ENCODE measurements around the gene ARMC8. TPM values are rescaled to one million over a fixed set of nuclear protein-coding genes. Genes with fewer than 3 reads are reported as not detected.

ARMC8 gene
- total RNA-seq, 6 experiments from 2014 or later, result 29.0 to 37.9 (median 35.0) TPM

DNA sequence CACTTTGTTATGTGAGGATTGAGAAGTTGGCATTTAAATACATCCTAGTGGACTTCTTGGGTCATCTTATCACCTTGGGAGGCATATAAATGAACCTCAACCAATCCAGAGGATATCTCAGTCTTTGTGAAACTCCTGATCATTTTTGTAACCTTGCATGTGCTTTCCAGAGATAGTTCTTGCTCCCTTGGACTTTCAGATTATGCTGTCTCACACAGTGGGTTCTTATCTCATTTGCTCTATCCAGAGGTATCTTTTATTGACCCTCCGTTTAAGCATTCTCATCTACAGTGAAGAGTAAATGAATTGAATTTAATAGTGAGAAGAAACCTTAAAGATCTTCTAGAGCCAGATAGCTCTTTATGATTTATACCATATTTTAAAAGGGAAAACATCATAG is 10.4 kb downstream of the ARMC8 start:
- Mint-ChIP-seq H3K27me3 (ENCODE audit: insufficient read depth) (no peaks in the 10 kb centered on the region), H3K27ac (no peak overlapping the region), H3K4me1 (ENCODE audit: low read depth) (peaks cover 27% of the 10 kb centered on the region), H3K9me3 (no peaks in the 10 kb centered on the region), H3K36me3 (ENCODE audit: low read depth) (peaks cover 9% of the 10 kb centered on the region), H3K4me3 (no peak overlapping the region)
- no peak for TF ChIP-seq CTCF (IDR thresholded peaks at IDR 0.05)
- no peak for DNase-seq

GRCh38 chr3:138199851-138200250 is 12.8 kb downstream of the ARMC8 start:
- Mint-ChIP-seq H3K27ac (no peak overlapping the region), H3K9me3 (no peaks in the 10 kb centered on the region), H3K27me3 (ENCODE audit: insufficient read depth) (no peaks in the 10 kb centered on the region), H3K36me3 (ENCODE audit: low read depth) (peaks cover 9% of the 10 kb centered on the region), H3K4me3 (no peak overlapping the region), H3K4me1 (ENCODE audit: low read depth) (peaks cover 27% of the 10 kb centered on the region)
- TF ChIP-seq CTCF (IDR thresholded peaks at IDR 0.05), result no peak
- DNase-seq, result no peak

- Mint-ChIP-seq H3K9me3 (no peaks in the 10 kb centered on the region), H3K27me3 (ENCODE audit: insufficient read depth) (no peaks in the 10 kb centered on the region; the same call in 1 of the 2 replicates), H3K36me3 (ENCODE audit: low read depth) (peaks cover 11% of the 10 kb centered on the region), H3K27ac (no peak overlapping the region), H3K4me3 (no peak overlapping the region), H3K4me1 (ENCODE audit: low read depth) (peaks cover 27% of the 10 kb centered on the region)
- DNase-seq, result no peak
- no peak for TF ChIP-seq CTCF (IDR thresholded peaks at IDR 0.05)
These were observed 13.3 kb downstream of the ARMC8 start for GRCh38 chr3:138200424-138200823.

DNA sequence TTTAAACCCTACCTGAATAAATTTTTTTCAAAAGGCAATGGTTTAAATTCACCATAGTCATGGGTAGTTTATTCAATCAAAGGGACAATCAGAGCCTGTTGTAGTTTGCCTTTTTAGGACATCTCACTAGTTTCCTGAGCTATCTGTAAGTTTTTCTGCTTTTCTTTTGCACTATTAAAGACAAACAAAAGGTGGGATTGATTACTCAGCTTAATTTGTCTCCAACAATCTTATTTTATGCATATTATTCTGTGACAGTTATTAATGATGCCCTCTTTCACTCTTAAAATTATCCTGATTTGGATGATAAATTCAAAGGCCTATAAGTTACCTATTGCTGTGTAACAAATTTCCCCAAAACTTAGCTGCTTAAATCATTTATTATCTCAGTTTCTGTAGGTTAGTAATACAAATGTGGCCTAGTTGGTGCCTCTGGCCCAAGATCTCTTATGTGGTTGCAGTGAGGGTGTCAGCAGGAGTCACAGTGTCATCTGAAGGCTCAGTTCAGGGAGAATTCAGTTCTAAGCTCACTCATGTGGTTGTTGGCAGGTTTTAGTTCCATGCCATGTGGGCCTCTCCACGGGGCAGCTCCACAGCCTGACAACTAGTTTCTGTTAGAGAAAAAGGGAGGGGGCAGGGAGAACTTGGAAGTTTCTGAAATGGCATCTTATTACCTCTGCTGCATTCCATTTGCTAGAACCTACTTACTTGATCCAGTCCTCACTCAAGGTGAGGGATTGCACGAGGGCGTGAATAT is 16.0 kb downstream of the ARMC8 start:
- Mint-ChIP-seq H3K27me3 (ENCODE audit: insufficient read depth) (no peaks in the 10 kb centered on the region; the same call in 1 of the 2 replicates), H3K27ac (no peak overlapping the region), H3K36me3 (ENCODE audit: low read depth) (peaks cover 10% of the 10 kb centered on the region; the same call in 1 of the 2 replicates), H3K4me3 (no peak overlapping the region), H3K9me3 (no peaks in the 10 kb centered on the region), H3K4me1 (ENCODE audit: low read depth) (peaks cover 19% of the 10 kb centered on the region; the same call in 1 of the 2 replicates)
- no peak for DNase-seq
- TF ChIP-seq CTCF (IDR thresholded peaks at IDR 0.05), result no peak

DNA sequence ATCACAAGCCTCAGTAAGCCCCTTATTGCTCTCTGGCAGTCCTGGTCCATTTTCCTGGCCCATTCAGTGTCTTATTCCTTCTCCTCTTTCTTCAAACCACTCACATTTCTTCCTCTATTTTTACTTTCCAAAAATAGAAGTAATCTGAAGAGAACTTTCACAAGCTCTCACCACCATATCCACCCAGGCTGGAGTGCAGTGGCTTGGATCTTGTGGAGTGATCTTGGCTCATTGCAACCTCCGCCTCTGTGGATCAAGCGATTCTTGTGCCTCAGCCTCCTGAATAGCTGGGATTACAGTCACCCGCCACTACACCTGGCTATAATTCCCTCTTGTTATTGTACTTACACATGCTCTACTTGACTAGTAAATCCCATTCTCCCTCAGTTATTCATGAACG is 16.8 kb downstream of the ARMC8 start:
- Mint-ChIP-seq H3K4me3 (no peak overlapping the region), H3K4me1 (ENCODE audit: low read depth) (peaks cover 19% of the 10 kb centered on the region; the same call in 1 of the 2 replicates), H3K36me3 (ENCODE audit: low read depth) (peaks cover 10% of the 10 kb centered on the region; the same call in 1 of the 2 replicates), H3K27ac (no peak overlapping the region), H3K27me3 (ENCODE audit: insufficient read depth) (no peaks in the 10 kb centered on the region; the same call in 1 of the 2 replicates), H3K9me3 (no peaks in the 10 kb centered on the region)
- no peak for DNase-seq
- no peak for TF ChIP-seq CTCF (IDR thresholded peaks at IDR 0.05)

Measured in HFFc6 (cell line).